ENCODE data around the gene ZDHHC16.

The ZDHHC16 gene

GRCh38 chr10:97498841-97499560 is 53.0 kb downstream of the ZDHHC16 start, which contains the start of gene UBTD1:
TSS of gene UBTD1 (plus strand) at chr10:97498924. CDS start at chr10:97499204, 280 bp downstream.
- DNase-seq (ENCODE audit: low read depth): peak; percentile 51
- peak within 1 kb of the TSS; percentile 99 for H3K4me3 ChIP-seq (ENCODE audit: low read depth, low read length)
- TF ChIP-seq CTCF (conservative IDR thresholded peaks at IDR 0.05; ENCODE audit: low read depth, low read length): no peak

GRCh38 chr10:97499561-97500296 is 53.8 kb downstream of the ZDHHC16 start:
- peak; percentile 58 for DNase-seq (ENCODE audit: low read depth)
- peak overlapping the region; percentile 99 for H3K4me3 ChIP-seq (ENCODE audit: low read depth, low read length)
- TF ChIP-seq CTCF (conservative IDR thresholded peaks at IDR 0.05; ENCODE audit: low read depth, low read length): no peak

GRCh38 chr10:97500297-97500575 is 54.3 kb downstream of the ZDHHC16 start:
- H3K4me3 ChIP-seq (ENCODE audit: low read depth, low read length): peak overlapping the region; percentile 99
- TF ChIP-seq CTCF (conservative IDR thresholded peaks at IDR 0.05; ENCODE audit: low read depth, low read length): no peak
- DNase-seq (ENCODE audit: low read depth): no peak

- no peak for DNase-seq (ENCODE audit: low read depth)
- no peak overlapping the region for H3K4me3 ChIP-seq (ENCODE audit: low read depth, low read length)
- TF ChIP-seq CTCF (conservative IDR thresholded peaks at IDR 0.05; ENCODE audit: low read depth, low read length): no peak
These were observed 56.9 kb downstream of the ZDHHC16 start for GRCh38 chr10:97502916-97503315.

GRCh38 chr10:97503406-97503805 is 57.4 kb downstream of the ZDHHC16 start:
- H3K4me3 ChIP-seq (ENCODE audit: low read depth, low read length): no peak overlapping the region
- no peak for TF ChIP-seq CTCF (conservative IDR thresholded peaks at IDR 0.05; ENCODE audit: low read depth, low read length)
- DNase-seq (ENCODE audit: low read depth): no peak

- H3K4me3 ChIP-seq (ENCODE audit: low read depth, low read length): no peak overlapping the region
- TF ChIP-seq CTCF (conservative IDR thresholded peaks at IDR 0.05; ENCODE audit: low read depth, low read length): no peak
- no peak for DNase-seq (ENCODE audit: low read depth)
These were observed 59.2 kb downstream of the ZDHHC16 start for GRCh38 chr10:97505152-97505551.

All from choroid plexus epithelial cell (primary cell).